Memory B cell (primary cell): ENCODE data around the gene DOK6.
A peak's percentile ranks its signal among the peaks of the same experiment; 100 is the strongest.

Experiments
- ATAC-seq: fragments of 150-1000 bp; cut with Tn5 transposase; 2 replicates; pipeline ENCODE4 v1.10.0; 2021; ENCODE audit warnings: low read depth, mild to moderate bottlenecking, moderate library complexity
- DNase-seq, 2 donors: peaks; one replicate each; pipeline ENCODE4 v3.0.0; 2022; ENCODE audit warnings: low spot score in 2 of 2
- H3K27ac Mint-ChIP-seq: one replicate; pipeline ENCODE4 v1.8.0; 2022; ENCODE audit warnings: mild to moderate bottlenecking, moderate library complexity, mixed read lengths
- H3K27me3 Mint-ChIP-seq: one replicate; pipeline ENCODE4 v1.8.0; 2022; ENCODE audit warnings: mixed read lengths
- H3K36me3 Mint-ChIP-seq: one replicate; pipeline ENCODE4 v1.8.0; 2022; ENCODE audit warnings: mild to moderate bottlenecking, mixed read lengths
- H3K4me1 Mint-ChIP-seq: one replicate; pipeline ENCODE4 v1.8.0; 2022; ENCODE audit warnings: mixed read lengths
- H3K4me3 Mint-ChIP-seq: one replicate; pipeline ENCODE4 v1.8.0; 2022; ENCODE audit warnings: mild to moderate bottlenecking, moderate library complexity, mixed read lengths
- H3K9me3 Mint-ChIP-seq: one replicate; pipeline ENCODE4 v1.8.0; 2022; ENCODE audit warnings: mixed read lengths

The DOK6 gene

GRCh38 chr18:69537183-69537582, 136.5 kb downstream of the DOK6 start:
- no peak overlapping the region for H3K4me3 Mint-ChIP-seq
- no peak overlapping the region for H3K27ac Mint-ChIP-seq
- no peaks in the 10 kb centered on the region for H3K4me1 Mint-ChIP-seq
- DNase-seq (no peak), ATAC-seq (no peak)
- H3K27me3 Mint-ChIP-seq: no peaks in the 10 kb centered on the region
- H3K9me3 Mint-ChIP-seq: peaks cover 2% of the 10 kb centered on the region
- H3K36me3 Mint-ChIP-seq: no peaks in the 10 kb centered on the region

- peaks cover 2% of the 10 kb centered on the region for H3K9me3 Mint-ChIP-seq
- no peaks in the 10 kb centered on the region for H3K27me3 Mint-ChIP-seq
- ATAC-seq: no peak
- DNase-seq: no peak
- no peak overlapping the region for H3K27ac Mint-ChIP-seq
- no peaks in the 10 kb centered on the region for H3K36me3 Mint-ChIP-seq
- H3K4me3 Mint-ChIP-seq: no peak overlapping the region
- no peaks in the 10 kb centered on the region for H3K4me1 Mint-ChIP-seq
Measured at GRCh38 chr18:69538849-69539248, 138.2 kb downstream of the DOK6 start.

GRCh38 chr18:69539404-69539803, 138.7 kb downstream of the DOK6 start:
- Mint-ChIP-seq H3K27me3 (no peaks in the 10 kb centered on the region), H3K27ac (no peak overlapping the region), H3K4me1 (no peaks in the 10 kb centered on the region), H3K9me3 (peaks cover 3% of the 10 kb centered on the region), H3K4me3 (no peak overlapping the region), H3K36me3 (no peaks in the 10 kb centered on the region)
- ATAC-seq: no peak
- no peak for DNase-seq

GRCh38 chr18:69556228-69556627, 155.5 kb downstream of the DOK6 start:
- Mint-ChIP-seq H3K27me3 (no peaks in the 10 kb centered on the region), H3K4me3 (no peak overlapping the region), H3K9me3 (no peaks in the 10 kb centered on the region), H3K27ac (no peak overlapping the region), H3K36me3 (no peaks in the 10 kb centered on the region), H3K4me1 (no peaks in the 10 kb centered on the region)
- DNase-seq (no peak), ATAC-seq (no peak)

GRCh38 chr18:69557282-69557681, 156.6 kb downstream of the DOK6 start:
- DNase-seq (no peak), ATAC-seq (no peak)
- no peaks in the 10 kb centered on the region for H3K9me3 Mint-ChIP-seq

GRCh38 chr18:69558052-69558451, 157.4 kb downstream of the DOK6 start:
- no peaks in the 10 kb centered on the region for H3K9me3 Mint-ChIP-seq
- H3K4me1 Mint-ChIP-seq: no peaks in the 10 kb centered on the region
- H3K36me3 Mint-ChIP-seq: no peaks in the 10 kb centered on the region
- H3K27ac Mint-ChIP-seq: no peak overlapping the region
- H3K4me3 Mint-ChIP-seq: no peak overlapping the region
- no peak for ATAC-seq
- H3K27me3 Mint-ChIP-seq: no peaks in the 10 kb centered on the region
- no peak for DNase-seq

More at GRCh38 chr18:69557282-69557681, 156.6 kb downstream of the DOK6 start:
- Mint-ChIP-seq H3K36me3 (no peaks in the 10 kb centered on the region), H3K27me3 (no peaks in the 10 kb centered on the region), H3K4me3 (no peak overlapping the region), H3K4me1 (no peaks in the 10 kb centered on the region), H3K27ac (no peak overlapping the region)

GRCh38 chr18:69559604-69560003, 158.9 kb downstream of the DOK6 start:
- Mint-ChIP-seq H3K9me3 (no peaks in the 10 kb centered on the region), H3K27ac (no peak overlapping the region), H3K4me1 (no peaks in the 10 kb centered on the region), H3K36me3 (no peaks in the 10 kb centered on the region), H3K27me3 (no peaks in the 10 kb centered on the region), H3K4me3 (no peak overlapping the region)
- ATAC-seq: no peak
- DNase-seq: no peak

- no peak for ATAC-seq
- Mint-ChIP-seq H3K27ac (no peak overlapping the region), H3K36me3 (peaks cover 2% of the 10 kb centered on the region), H3K4me3 (no peak overlapping the region), H3K9me3 (peaks cover 5% of the 10 kb centered on the region), H3K27me3 (no peaks in the 10 kb centered on the region), H3K4me1 (no peaks in the 10 kb centered on the region)
- DNase-seq: no peak
Measured at GRCh38 chr18:69564602-69565001, 163.9 kb downstream of the DOK6 start.

- H3K27ac Mint-ChIP-seq: no peak overlapping the region
- no peak for DNase-seq
Measured at GRCh38 chr18:69567813-69568488, 167.3 kb downstream of the DOK6 start.

GRCh38 chr18:69569133-69569532, 168.4 kb downstream of the DOK6 start:
- DNase-seq: no peak
- Mint-ChIP-seq H3K27me3 (no peaks in the 10 kb centered on the region), H3K4me1 (no peaks in the 10 kb centered on the region), H3K4me3 (no peak overlapping the region), H3K36me3 (peaks cover 2% of the 10 kb centered on the region), H3K27ac (no peak overlapping the region), H3K9me3 (peaks cover 7% of the 10 kb centered on the region)
- no peak for ATAC-seq

More at GRCh38 chr18:69567813-69568488, 167.3 kb downstream of the DOK6 start:
- Mint-ChIP-seq H3K4me3 (no peak overlapping the region), H3K27me3 (no peaks in the 10 kb centered on the region), H3K4me1 (no peaks in the 10 kb centered on the region), H3K36me3 (peaks cover 2% of the 10 kb centered on the region), H3K9me3 (peaks cover 7% of the 10 kb centered on the region)
- no peak for ATAC-seq

- H3K36me3 Mint-ChIP-seq: no peaks in the 10 kb centered on the region
- no peaks in the 10 kb centered on the region for H3K27me3 Mint-ChIP-seq
- no peaks in the 10 kb centered on the region for H3K4me1 Mint-ChIP-seq
- H3K9me3 Mint-ChIP-seq: peaks cover 1% of the 10 kb centered on the region
- no peak overlapping the region for H3K27ac Mint-ChIP-seq
- DNase-seq (no peak), ATAC-seq (no peak)
- no peak overlapping the region for H3K4me3 Mint-ChIP-seq
Measured at GRCh38 chr18:69574401-69574800, 173.7 kb downstream of the DOK6 start.

- DNase-seq (no peak), ATAC-seq (peak; percentile 27)
- Mint-ChIP-seq H3K4me1 (no peaks in the 10 kb centered on the region), H3K9me3 (no peaks in the 10 kb centered on the region), H3K36me3 (no peaks in the 10 kb centered on the region), H3K27ac (no peak overlapping the region), H3K27me3 (no peaks in the 10 kb centered on the region), H3K4me3 (no peak overlapping the region)
Measured at GRCh38 chr18:69580107-69580506, 179.4 kb downstream of the DOK6 start.

- Mint-ChIP-seq H3K36me3 (no peaks in the 10 kb centered on the region), H3K27ac (no peak overlapping the region)
- no peak for ATAC-seq
Measured at GRCh38 chr18:69584429-69584828, 183.7 kb downstream of the DOK6 start.

GRCh38 chr18:69585696-69586095, 185.0 kb downstream of the DOK6 start:
- DNase-seq (no peak), ATAC-seq (no peak)
- Mint-ChIP-seq H3K4me1 (no peaks in the 10 kb centered on the region), H3K9me3 (no peaks in the 10 kb centered on the region), H3K27ac (no peak overlapping the region), H3K36me3 (no peaks in the 10 kb centered on the region), H3K27me3 (no peaks in the 10 kb centered on the region), H3K4me3 (no peak overlapping the region)

More at GRCh38 chr18:69584429-69584828, 183.7 kb downstream of the DOK6 start:
- H3K9me3 Mint-ChIP-seq: no peaks in the 10 kb centered on the region
- no peak for DNase-seq
- H3K4me3 Mint-ChIP-seq: no peak overlapping the region
- no peaks in the 10 kb centered on the region for H3K27me3 Mint-ChIP-seq
- no peaks in the 10 kb centered on the region for H3K4me1 Mint-ChIP-seq

GRCh38 chr18:69586537-69586936, 185.8 kb downstream of the DOK6 start:
- Mint-ChIP-seq H3K4me3 (no peak overlapping the region), H3K27ac (no peak overlapping the region), H3K4me1 (no peaks in the 10 kb centered on the region), H3K9me3 (no peaks in the 10 kb centered on the region), H3K36me3 (no peaks in the 10 kb centered on the region), H3K27me3 (no peaks in the 10 kb centered on the region)
- ATAC-seq (no peak), DNase-seq (no peak)
